H7 (cell line): ENCODE data around the gene BEND7. TPM values are rescaled to one million over a fixed set of nuclear protein-coding genes. Genes with fewer than 3 reads are reported as not detected.
"Not testable (repeated sequence)": the region's sequence is repeated elsewhere in the genome, so short reads cannot be mapped to it uniquely, and the experiment has no call there.

Experiments
- DNase-seq: peaks from one replicate; pipeline ENCODE4 v3.0.0; 2012
- H3K27me3 ChIP-seq: 2 replicates; pipeline ENCODE4 v1.6.0; 2011; ENCODE audit warnings: mild to moderate bottlenecking, low read length; ENCODE audit not compliant: control insufficient read depth, insufficient read depth
- H3K36me3 ChIP-seq: replicated peaks from 2 replicates; pipeline ENCODE4 v1.5.1; 2011; ENCODE audit warnings: low read length; ENCODE audit not compliant: control insufficient read depth, insufficient read depth
- H3K4me3 ChIP-seq: 2 replicates; pipeline ENCODE4 v1.5.1; 2011; ENCODE audit warnings: low read depth, mild to moderate bottlenecking, control low read depth, low read length, moderate library complexity; ENCODE audit not compliant: insufficient read depth
- total RNA-seq: library from RNA; depleted of rRNA; stranded (reverse); fragments of >200 nt; shearing (Covaris generic); gene quantifications from 2 replicates; pipeline ENCODE4 v1.2.3, GENCODE V29; 2014; rRNA removed

Gene BEND7
- total RNA-seq = 2.7 and 6.8 TPM in 2 replicates

- peaks cover 25% of the 10 kb centered on the region for H3K27me3 ChIP-seq
These were observed at the start of gene BEND7 for GRCh38 chr10:13528875-13529713. TSS of gene BEND7 (minus strand) at chr10:13529014. CDS start at chr10:13528533, 481 bp downstream.

GRCh38 chr10:13573960-13574359, 45.1 kb upstream of the BEND7 start:
- H3K27me3 ChIP-seq = no peaks in the 10 kb centered on the region
- DNase-seq = no peak
- no peaks in the 10 kb centered on the region for H3K36me3 ChIP-seq
- no peak overlapping the region for H3K4me3 ChIP-seq

More at GRCh38 chr10:13528875-13529713, at the start of gene BEND7:
- peak within 1 kb of the TSS; percentile 49 for H3K4me3 ChIP-seq
- H3K36me3 ChIP-seq = no peaks in the 10 kb centered on the region
- DNase-seq = peak; percentile 91

DNA sequence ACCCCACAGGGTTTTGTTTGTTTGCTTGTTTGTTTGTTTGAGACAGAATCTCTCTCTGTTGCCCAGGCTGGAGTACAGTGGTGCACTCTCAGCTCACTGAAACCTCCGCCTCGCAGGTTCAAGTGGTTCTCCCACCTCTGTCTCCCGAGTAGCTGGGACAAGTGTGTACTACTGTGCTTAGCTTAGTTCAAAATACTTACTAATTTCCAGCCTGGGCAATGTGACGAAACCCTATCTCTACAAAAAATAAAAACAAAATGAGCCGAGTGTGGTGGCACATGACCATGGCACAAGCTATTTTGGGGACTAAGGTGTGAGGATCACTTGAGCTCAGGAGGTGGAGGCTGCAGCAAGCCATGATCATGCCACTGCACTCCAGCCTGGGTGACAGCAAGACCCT, 42.7 kb upstream of the BEND7 start:
- Histone ChIP-seq H3K36me3 (no peaks in the 10 kb centered on the region), H3K27me3 (no peaks in the 10 kb centered on the region), H3K4me3 (no peak overlapping the region)
- DNase-seq = no peak

DNA sequence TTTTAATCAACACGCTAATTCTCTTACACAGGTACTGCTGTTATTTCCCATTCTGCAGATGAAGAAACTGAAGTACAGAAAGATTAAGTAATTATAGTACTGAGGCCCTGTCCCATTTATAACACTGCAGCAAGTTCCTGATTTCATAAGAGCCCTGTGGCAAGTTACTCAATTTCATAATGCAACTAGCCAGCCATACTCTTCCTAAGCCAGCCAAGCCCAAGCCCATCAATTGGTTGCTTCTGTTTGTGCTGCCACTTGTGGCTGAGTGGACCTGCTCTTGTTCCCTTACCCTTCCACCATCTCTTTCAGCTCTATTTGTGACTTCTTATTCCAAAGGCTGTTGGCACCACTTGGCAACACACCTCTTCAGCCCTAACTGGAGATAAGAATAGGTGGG, 38.2 kb upstream of the BEND7 start:
- no peak for DNase-seq
- H3K36me3 ChIP-seq = no peaks in the 10 kb centered on the region
- no peak overlapping the region for H3K4me3 ChIP-seq
- H3K27me3 ChIP-seq = no peaks in the 10 kb centered on the region

DNA sequence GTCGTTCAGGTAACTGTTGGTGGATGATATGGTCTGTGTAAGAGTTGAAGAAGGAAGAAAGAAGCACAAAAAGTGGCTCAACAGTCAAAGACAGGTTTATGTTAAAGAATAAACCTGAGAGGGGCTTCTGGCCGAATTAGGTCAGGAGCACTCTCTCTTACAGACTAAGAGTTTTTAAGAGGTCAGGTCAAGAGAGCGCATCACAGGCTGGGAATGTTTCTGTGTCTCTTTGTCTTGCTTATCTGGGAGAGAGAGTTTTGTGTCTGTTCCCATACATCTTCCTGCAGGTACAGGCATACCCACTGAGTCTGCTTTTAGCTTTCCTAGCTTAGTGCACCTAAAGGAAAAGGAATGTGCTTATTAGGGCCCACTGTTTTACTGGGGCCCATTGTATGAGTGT, 35.8 kb upstream of the BEND7 start:
- no peaks in the 10 kb centered on the region for H3K27me3 ChIP-seq
- H3K4me3 ChIP-seq = no peak overlapping the region
- no peaks in the 10 kb centered on the region; the same call in 1 of the 2 replicates for H3K36me3 ChIP-seq
- no peak for DNase-seq

DNA sequence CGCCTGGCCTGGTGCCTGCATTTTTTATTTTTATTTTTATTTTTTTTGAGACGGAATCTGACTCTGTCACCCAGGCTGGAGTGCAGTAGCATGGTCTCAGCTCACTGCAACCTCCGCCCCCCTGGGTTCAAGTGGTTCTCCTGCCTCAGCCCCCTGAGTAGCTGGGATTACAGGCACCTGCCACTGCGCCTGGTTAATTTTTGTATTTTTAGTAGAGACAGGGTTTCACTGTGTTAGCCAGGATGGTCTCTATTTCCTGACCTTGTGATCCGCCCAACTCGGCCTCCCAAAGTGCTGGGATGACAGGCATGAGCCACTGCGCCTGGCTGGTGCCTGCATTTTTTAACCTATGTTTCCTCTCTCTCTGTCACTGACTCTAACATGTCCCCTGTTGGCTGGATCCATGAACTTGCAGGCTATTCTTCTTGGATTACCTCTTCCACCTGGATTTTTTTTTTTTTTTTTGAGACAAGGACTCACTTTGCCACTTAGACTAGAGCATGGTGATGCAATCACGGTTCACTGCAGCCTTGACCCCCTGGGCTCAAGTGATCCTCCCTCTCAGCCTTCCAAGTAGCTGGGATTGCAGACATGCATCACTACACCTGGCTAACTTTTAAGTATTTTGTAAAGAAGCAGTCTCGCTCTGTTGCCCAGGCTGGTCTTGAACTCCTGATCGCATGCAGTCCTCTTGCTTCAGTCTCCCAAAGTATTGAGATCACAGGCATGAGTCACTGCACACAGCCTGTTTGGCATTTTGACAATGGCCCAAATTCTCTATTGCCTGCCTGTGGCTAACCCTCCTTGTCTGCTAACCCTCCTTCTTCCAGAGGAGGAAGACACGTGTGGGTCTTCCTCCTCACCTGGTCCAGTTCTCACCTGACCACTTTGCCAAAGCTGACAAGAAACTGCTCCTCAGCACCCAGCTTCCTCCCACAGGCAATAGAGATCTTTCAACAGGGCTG, 34.9 kb upstream of the BEND7 start:
- Histone ChIP-seq H3K4me3 (no peak overlapping the region), H3K36me3 (no peaks in the 10 kb centered on the region; the same call in 1 of the 2 replicates), H3K27me3 (no peaks in the 10 kb centered on the region)
- DNase-seq = no peak

- DNase-seq = no peak
- no peaks in the 10 kb centered on the region for H3K27me3 ChIP-seq
- H3K36me3 ChIP-seq = no peaks in the 10 kb centered on the region; the same call in 1 of the 2 replicates
- H3K4me3 ChIP-seq = no peak overlapping the region
These were observed 31.8 kb upstream of the BEND7 start for GRCh38 chr10:13560597-13560996.

DNA sequence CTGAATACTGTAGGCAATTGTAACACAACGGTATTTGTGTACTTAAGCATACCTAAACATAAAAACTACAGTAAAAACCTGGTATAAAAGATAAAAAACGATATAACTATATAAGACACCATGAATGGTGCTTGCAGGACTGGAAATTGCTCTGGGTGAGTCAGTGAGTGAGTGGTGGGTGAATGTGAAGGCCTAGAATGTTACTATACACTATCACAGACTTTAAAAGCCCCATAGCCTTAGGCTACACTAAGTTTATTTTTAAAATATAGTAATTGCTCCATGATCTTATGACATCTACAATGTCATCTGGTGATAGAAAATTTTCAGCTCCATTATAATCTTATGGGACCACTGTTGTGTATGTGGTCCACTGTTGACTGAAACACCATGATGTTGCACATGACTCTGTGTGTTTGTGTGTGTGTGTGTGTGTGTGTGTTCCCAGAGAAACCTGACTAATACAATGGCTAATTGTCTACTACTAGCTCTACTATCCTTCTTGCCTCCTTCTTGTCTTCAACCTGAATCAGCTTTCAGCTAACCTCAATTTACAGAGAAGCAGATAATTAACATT, 30.4 kb upstream of the BEND7 start:
- H3K36me3 ChIP-seq = no peaks in the 10 kb centered on the region; the same call in 1 of the 2 replicates
- H3K27me3 ChIP-seq = no peaks in the 10 kb centered on the region
- DNase-seq = no peak
- no peak overlapping the region for H3K4me3 ChIP-seq

DNA sequence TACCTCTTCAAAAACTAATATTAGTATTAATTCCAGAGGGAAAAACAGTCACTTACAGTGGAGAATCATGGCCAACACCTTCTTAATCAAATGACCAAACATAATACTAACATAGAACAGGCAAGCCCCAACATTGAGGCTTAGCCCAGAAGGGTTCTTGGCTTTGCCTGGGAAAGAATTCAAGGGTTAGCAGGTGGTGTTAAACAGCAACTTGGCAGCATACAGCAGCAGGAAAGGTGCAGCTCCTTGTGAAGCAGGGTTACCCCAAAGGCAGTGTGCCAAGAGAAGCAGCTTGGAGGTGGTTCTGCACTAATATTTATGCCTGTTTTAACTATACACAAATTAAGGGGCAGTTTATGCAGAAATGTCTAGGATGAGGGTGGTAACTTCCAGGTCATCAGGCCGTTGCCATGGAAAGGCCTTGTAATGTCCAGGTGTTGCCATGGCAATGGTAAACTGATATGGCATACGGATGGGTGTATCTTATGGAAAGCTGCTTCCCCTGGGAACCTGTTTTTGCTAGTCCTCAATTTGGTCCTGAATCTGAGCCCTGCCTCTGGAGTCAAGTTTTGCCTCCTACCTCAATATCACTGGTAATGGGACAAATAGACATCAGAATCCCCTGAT, 27.2 kb upstream of the BEND7 start:
- Histone ChIP-seq H3K4me3 (no peak overlapping the region), H3K36me3 (no peaks in the 10 kb centered on the region), H3K27me3 (no peaks in the 10 kb centered on the region)
- no peak for DNase-seq

- no peaks in the 10 kb centered on the region for H3K27me3 ChIP-seq
- DNase-seq = no peak
- no peak overlapping the region for H3K4me3 ChIP-seq
- H3K36me3 ChIP-seq = no peaks in the 10 kb centered on the region
These were observed 22.0 kb upstream of the BEND7 start for GRCh38 chr10:13550802-13551201.

DNA sequence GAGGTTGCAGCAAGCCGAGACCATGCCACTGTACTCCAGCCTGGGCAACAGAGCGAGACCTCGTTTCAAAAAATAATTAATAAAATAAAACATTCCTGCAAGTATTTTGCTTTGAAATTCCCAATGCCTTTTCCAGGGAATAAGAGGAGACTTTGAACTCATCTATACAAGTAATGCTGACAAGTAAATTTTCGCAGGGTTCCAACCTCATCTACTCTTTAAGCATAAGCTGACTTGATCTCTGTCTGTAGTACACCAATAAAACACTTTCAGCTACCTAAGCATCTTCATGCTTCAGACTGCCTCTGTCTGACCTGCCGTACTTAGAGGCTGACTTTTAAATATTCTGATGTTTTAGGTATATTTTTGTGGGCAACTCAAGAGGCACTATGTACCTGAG, 13.7 kb upstream of the BEND7 start:
- H3K27me3 ChIP-seq = no peaks in the 10 kb centered on the region
- no peak for DNase-seq
- H3K4me3 ChIP-seq = no peak overlapping the region
- no peaks in the 10 kb centered on the region for H3K36me3 ChIP-seq

- DNase-seq, H3K27me3 ChIP-seq, H3K4me3 ChIP-seq, H3K36me3 ChIP-seq: not testable (repeated sequence)
These were observed 9.2 kb upstream of the BEND7 start for GRCh38 chr10:13537985-13538384.

DNA sequence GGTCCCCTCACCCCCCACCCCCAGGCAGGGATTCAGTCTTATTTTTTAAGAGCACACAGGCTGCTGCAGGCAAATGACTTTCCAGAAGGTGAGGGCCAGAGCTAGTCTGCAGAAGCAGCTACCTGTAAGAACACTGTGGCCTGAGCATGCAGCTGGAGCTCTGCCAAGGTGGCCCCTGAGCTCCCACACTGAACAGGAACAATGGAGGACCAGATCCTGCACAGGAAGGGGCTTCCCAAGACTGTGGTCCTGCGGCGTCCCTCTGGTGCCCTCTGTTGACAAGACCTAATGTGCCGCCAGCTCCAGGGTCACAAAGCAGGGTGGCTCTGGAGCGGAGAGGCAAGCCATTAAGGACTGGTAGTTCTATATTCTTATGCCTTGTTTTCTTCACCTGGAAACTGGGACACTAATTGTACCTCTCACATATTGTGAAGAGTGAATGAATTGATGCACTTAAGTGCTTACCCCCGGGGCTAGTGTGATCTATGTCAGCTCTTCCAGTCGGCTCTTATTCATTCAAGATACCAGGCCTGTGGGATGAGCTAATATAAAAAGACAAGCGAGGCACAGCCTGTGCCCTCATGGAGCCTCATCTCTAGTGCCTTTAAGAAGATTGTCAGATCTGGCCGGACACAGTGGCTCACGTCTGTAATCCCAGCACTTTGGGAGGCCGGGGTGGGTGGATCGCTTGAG, 8.0 kb upstream of the BEND7 start:
- Histone ChIP-seq H3K27me3 (no peaks in the 10 kb centered on the region), H3K36me3 (no peaks in the 10 kb centered on the region), H3K4me3 (no peak overlapping the region)
- DNase-seq = peak; percentile 82

GRCh38 chr10:13535346-13535745, 6.5 kb upstream of the BEND7 start:
- Histone ChIP-seq H3K27me3 (no peaks in the 10 kb centered on the region), H3K36me3 (no peaks in the 10 kb centered on the region), H3K4me3 (no peak overlapping the region)
- no peak for DNase-seq
